HG02759 (cell line): Measurements from ENCODE around the gene CPSF3.
"Not testable (repeated sequence)": the region's sequence is repeated elsewhere in the genome, so short reads cannot be mapped to it uniquely, and the experiment has no call there.

ENCODE experiments used
- ATAC-seq: cut with Tn5 transposase; IDR thresholded peaks from one replicate; pipeline ENCODE4 v1.9.1; 2021; ENCODE audit warnings: mild to moderate bottlenecking, moderate library complexity; ENCODE audit not compliant: unreplicated experiment

Gene CPSF3

DNA sequence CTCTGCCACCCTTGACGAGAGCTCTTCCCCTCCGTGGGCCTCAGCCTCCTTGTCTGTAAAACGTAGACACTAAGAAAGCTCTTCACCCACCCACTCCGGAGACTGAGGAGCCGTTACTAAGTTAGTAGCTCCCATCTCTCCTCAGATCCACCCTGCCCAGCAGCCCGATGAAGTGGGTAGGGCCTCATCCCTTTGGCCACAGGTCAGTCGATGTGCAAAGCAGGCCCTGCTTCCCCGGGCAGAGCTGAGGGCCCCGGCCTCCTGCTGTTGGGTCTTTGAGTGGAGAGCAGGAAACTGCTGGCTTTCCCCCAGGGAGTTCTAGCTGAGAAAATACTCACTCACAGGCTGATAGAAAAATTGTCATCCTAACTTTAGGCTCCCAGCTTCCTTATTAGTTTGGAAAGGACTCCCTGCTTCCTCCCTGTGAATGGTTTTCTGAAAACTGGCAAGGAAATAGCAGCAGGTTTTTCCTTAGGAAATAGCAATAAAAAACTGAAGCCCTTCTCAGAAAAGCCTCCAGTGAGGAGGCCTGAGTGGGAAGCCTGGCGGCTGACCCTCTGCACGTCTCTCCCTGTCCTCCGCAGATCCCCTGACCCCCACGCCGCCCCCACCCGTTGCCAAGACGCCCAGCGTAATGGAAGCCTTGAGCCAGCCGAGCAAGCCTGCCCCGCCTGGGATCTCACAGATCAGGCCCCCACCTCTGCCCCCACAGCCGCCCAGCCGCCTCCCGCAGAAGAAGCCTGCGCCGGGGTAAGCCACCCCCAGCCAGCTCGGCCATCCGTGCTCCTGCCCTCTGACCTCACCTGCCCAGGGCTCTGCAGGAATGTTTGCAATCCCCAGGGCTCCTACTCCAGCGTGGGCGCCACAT is 30.3 kb upstream of the CPSF3 start:
- no peak for ATAC-seq

GRCh38 chr2:9394816-9395215 is 28.6 kb upstream of the CPSF3 start:
- ATAC-seq = no peak

DNA sequence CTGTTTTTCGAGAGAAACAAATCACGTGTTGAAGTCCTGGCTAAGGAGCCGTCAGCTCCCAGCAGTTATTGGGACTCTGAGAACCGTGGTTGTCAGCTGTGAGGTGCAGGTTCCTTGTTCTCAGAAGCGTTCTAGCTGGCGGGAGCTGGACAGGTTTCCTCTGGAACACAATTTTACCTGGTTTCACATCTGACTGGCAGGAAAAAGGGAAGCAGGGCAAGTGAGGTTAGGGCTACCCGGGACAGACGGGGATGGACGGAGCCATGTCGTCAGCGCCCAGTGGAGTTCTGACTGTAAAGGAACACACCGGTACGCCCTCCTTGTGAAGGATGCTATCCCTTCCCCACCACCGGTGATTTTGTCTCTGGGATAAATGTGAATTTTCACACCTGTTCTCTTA is 26.3 kb upstream of the CPSF3 start:
- ATAC-seq = no peak

DNA sequence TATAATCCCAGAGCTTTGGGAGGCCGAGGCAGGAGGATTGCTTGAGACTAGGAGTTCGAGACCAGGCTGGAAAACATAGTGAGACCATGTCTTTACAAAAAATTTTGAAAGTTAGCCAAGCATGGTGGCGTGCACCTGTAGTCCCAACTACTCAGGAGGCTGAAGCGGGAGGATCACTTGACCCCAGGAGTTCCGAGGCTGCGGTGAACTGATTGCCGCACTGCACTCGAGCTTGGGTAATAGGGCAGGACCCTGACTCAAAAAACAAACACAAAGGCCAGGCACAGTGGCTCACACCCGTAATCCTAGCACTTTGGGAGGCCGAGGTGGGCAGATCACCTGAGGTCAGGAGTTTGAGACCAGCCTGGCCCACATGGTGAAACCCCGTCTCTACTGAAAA is 25.2 kb upstream of the CPSF3 start:
- ATAC-seq = not testable (repeated sequence)

GRCh38 chr2:9398881-9399780 is 24.3 kb upstream of the CPSF3 start:
- no peak for ATAC-seq

DNA sequence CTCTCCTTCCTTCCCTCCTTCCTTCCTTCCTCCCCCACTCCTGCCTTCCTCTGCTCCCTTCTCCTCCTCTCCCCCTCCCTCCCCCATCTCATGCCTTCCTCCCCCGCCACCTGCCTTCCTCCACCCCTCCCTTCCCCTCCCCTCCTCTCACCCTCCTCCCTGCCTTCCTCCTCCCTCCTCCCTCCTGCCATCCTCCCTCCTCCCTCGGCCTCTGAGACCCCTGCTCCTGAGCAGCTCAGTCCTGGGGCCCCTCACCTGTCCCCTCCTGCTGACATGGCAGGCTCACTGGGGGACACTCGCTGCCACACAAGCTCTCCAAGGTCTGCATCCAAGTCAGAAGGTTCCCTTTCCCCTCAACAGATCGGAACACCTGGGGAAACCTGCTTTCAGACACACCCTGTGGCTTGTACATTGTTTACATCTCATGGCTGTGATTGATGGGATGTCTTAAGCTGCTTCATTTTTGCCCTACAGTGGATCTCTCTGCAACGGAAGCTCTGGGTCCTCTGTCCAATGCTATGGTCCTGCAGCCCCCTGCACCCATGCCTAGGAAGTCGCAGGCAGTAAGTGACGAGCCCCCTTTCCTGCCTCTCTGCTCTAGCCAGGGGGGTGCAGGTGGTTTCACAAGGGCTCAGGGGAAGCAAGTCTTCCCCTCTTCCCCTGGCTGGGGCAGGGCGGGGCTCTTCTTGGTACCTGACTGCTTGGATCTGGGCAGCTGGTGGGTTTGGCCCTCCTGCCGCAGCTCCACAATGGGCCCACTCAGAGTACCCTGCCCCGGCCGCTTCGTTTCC is 23.0 kb upstream of the CPSF3 start:
- no peak for ATAC-seq

DNA sequence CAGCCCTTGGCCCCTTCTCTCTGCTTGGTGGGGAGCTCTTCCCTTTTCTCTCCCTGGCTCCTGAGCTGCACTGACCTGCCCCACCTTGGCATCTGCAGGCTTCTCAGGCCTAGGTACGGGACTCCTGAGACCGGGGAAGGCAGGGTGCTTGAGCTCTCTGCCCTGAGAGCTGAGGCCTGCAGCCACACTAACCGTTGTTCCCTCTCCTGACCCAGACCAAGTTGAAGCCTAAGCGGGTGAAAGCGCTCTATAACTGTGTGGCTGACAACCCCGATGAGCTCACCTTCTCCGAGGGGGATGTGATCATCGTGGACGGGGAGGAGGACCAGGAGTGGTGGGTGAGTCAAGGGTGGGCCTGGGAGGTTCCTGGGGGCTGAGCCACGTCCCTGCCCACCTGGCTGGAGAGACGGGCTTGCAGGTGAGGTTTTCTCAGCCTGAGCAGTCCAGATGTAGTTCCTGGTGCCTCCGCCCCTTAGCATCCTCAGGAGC is 22.4 kb upstream of the CPSF3 start:
- ATAC-seq = no peak

- ATAC-seq = no peak
Observed at GRCh38 chr2:9401646-9402371, 21.6 kb upstream of the CPSF3 start.

DNA sequence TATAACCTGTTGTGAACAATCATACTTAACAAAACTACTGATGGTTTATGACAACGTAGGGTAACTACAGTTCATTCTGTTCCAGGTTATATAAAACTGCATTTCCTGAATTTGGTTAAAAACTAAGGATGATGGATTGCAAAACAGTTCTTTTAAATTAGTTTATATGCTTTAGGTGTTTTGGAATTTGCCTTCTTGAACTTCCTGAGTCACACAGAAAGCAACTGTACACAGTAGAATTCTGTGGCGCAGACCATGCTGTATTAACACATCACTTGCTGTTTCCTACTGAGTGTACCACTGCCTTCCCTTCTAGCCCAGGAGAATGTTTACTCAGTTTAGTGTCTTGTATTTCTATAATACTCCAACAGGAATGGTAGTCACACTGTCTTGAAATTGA is 19.5 kb upstream of the CPSF3 start:
- ATAC-seq = no peak

GRCh38 chr2:9404451-9404850 is 19.0 kb upstream of the CPSF3 start:
- no peak for ATAC-seq

DNA sequence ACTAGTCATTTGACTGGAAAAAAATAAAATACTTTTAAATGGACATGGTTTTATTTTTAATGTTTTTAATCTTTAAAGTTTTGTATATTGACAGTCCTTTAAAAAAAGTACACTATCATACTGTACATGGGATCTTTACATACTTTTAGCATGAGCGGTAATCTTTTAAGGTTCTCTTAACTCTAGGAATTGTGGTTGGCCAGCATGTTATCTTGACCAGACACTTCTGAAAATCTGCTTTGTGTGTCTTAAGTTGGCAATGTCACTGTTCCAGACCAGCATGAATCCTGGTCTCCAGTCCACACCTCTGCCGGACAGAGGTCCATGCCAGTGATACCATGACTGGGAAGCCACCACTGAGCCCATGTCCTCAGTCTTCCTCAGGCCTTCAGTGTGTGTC is 17.8 kb upstream of the CPSF3 start:
- ATAC-seq = no peak

DNA sequence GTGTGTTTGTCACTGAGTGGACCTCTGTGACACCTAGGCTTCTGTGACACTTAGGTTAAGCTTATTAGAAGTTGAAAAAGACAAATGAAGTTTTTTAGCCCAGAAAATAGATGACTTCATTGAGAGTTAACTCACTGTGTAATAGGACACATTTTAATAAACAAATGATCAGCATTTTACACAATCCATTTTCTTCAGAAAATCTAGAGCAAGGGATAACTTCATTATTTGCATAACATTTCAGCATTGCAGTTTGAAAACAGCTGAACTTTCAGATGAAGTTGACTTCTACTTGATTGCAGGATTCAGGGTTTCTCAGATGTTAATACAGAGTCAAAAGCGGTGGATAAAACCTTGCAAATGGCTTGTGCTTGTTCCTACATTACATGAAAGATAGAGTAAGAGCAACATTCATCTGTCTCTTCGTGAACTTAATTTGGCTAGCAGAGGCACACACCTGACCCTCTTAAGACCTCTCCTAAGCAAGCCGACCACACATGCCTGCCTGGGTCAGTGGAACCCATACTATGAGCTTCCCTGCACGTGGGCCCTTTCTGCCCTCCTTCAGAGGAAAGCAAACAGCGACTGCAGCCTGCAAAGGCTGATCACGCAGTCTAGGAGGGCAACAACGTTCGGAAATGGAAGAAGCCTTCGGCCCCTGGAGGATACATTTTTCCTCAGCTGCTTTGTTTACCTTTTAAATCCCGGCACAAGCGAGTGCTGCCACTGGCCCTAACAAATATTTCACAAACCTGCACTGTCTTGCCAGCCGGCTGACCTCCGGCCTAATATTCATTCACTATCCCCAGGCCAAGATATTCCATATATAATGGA is 16.7 kb upstream of the CPSF3 start:
- ATAC-seq = no peak

DNA sequence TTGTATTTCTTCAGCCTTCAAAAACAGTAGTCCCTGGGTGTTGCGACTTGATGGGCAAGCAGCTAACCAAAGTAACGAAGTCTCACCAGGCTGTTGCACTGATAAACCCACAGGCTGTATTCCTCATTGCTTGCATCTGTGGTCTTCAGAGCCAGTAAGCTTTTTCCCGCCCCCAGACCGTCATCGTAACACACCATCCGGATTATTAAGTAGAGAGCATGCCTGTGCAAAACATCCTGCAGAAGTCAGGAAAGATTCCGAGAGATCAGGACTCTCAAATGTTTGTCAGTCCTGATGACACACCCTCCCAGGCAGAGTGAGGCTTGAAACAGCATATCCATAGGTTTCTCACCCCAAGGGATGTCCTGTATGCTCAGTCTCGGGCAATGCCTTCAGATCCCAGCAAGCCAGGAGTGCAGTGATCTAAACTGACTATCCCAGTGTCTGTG is 16.1 kb upstream of the CPSF3 start:
- ATAC-seq = no peak

DNA sequence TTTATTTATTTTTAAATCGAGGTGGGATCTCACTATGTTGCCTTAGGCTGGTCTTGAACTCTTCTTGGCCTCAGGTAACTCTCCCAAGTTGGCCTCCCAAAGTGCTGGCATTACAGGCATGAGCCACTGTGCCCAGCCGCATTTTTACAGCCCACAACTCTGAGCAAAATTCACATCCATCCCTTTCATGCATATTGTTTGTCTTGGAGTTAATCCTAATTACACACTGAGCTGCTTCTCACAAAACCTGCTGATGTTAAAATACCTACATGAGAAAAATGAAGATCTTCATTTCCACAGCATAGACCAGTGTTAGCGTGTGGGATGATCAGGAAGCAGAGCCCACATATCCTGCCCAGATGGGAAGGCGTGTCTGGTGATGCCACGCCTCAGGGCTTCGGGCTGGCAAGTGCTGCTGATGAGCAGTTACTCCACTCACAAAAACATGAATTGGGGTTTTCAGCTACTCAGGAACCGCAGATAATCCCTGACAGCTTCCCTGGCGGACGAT is 14.8 kb upstream of the CPSF3 start:
- ATAC-seq = no peak

DNA sequence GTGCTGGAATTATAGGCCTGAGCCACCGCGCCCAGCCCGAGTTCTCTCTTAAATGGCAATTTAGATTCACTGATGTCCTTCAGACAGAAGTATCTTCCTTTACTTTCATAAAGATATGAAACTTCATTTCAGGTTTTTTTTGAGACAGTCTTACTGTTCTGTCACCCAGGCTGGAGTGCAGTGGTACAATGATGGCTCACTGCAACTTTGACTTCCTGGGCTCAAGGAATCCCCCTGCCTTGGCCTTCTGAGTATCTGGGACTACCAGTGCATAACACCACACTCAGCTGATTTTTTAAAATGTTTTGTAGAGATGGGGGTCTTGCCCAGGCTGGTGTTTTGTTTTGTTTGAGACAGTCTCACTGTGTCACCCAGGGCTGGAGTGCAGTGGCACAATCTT is 13.3 kb upstream of the CPSF3 start:
- ATAC-seq = peak; percentile 99

- no peak for ATAC-seq
Observed at GRCh38 chr2:9412781-9413180, 10.7 kb upstream of the CPSF3 start.

DNA sequence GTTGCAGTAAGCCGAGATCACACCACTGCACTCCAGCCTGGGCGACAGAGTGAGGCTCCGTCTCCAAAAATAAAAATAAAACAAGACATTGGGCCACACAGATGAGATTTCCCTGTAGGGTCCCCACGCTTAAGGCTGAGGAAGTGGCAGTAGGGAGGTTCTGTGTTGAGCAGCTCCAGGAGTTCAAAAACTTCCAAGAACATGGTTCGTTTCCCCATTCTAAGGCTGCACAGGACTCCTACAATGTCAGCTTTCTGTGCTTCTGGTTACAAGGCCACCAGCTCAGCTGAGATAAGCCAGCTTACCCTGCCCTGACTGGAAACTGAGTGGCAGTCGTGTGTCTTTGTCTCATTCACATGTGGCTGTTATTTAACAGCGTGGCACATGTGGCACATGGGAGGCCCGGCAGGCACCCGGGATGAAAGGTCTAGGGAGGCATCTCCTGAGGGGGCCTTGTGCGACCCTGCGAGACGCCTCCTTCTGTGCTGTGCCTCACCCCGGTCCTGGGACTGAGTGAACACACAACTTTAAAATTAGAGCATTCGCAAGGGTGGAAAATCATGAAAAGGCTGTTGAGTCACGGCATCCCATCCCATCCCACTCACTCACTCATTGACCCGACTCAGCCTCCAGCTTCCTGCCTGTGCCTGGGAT is 7.8 kb upstream of the CPSF3 start:
- ATAC-seq = no peak

DNA sequence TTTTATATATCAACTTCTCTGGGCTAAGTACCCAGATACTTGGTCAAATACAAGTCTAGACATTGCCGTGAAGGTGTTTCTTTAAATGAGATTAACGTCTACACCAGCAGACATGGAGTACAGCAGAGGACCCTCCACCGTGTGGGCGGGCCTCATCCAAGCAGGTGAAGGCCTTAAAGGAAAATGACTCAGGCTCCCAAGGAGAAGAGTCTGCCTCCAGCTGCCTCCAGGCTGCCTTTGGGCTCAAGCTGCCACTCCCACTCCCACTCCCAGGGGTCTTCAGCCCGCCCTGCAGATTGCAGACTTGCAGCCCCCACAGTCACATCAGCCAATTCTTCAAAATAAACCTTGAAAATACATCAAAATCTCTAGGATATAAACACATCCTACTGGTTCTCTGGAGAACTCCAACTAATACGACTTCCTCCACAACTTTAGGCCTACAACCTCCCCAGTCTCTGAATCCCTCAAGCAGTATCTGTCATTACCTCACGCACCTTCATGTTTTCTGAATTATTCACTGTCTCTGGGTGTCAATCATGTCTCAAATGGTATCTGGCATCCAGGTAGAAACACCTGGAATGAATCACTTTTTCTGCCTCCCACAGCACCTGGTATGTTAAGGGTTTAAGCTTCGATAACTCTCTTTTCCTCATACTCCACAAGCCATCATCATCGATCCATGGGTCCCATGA is 7.0 kb upstream of the CPSF3 start:
- no peak for ATAC-seq
